Nephron (organoid): ENCODE measurements around the gene LGMN.

Source experiments
- H3K27ac Mint-ChIP-seq, 3 experiments: 2 replicates each; pipeline ENCODE4 v1.8.0; 2020; ENCODE audit warnings: mixed read lengths in 3 of 3, mild to moderate bottlenecking in 2 of 3, moderate library complexity in 1 of 3
- H3K27me3 Mint-ChIP-seq: 2 replicates; pipeline ENCODE4 v1.8.0; 2021; ENCODE audit warnings: low read depth, mild to moderate bottlenecking, moderate library complexity, mixed read lengths
- H3K36me3 Mint-ChIP-seq: 2 replicates; pipeline ENCODE4 v1.8.0; 2020; ENCODE audit warnings: low read depth, mixed read lengths
- H3K4me1 Mint-ChIP-seq: 2 replicates; pipeline ENCODE4 v1.8.0; 2020; ENCODE audit warnings: mixed read lengths
- H3K4me3 Mint-ChIP-seq, 3 experiments: 2 replicates each; pipeline ENCODE4 v1.8.0; 2020; ENCODE audit warnings: mild to moderate bottlenecking in 3 of 3, mixed read lengths in 3 of 3, moderate library complexity in 2 of 3
- H3K9me3 Mint-ChIP-seq: 2 replicates; pipeline ENCODE4 v1.8.0; 2020; ENCODE audit warnings: mixed read lengths
- CTCF ChIP-seq, 3 experiments: fragments of 200-600 bp; sonication (generic); IDR thresholded peaks; one replicate each; pipeline ENCODE4 v1.5.0; 2021; ENCODE audit warnings: antibody characterized with exemption in 3 of 3; ENCODE audit not compliant: unreplicated experiment in 3 of 3

LGMN gene

GRCh38 chr14:92740440-92740839 is 8.0 kb downstream of the LGMN start:
- no peaks in the 10 kb centered on the region for H3K27me3 Mint-ChIP-seq
- no peak overlapping the region for H3K27ac Mint-ChIP-seq
- H3K36me3 Mint-ChIP-seq: peaks cover 12% of the 10 kb centered on the region
- no peaks in the 10 kb centered on the region for H3K4me1 Mint-ChIP-seq
- no peaks in the 10 kb centered on the region for H3K9me3 Mint-ChIP-seq
- no peak for TF ChIP-seq CTCF (IDR thresholded peaks at IDR 0.05; ENCODE audit: unreplicated experiment in 3 of 3)
- H3K4me3 Mint-ChIP-seq: no peak overlapping the region

- H3K36me3 Mint-ChIP-seq: peaks cover 16% of the 10 kb centered on the region
- no peaks in the 10 kb centered on the region for H3K4me1 Mint-ChIP-seq
- no peaks in the 10 kb centered on the region for H3K27me3 Mint-ChIP-seq
- H3K27ac Mint-ChIP-seq: peak overlapping the region in 2 of 3 experiments; percentile 38 to 53
- H3K9me3 Mint-ChIP-seq: no peaks in the 10 kb centered on the region
- no peak for TF ChIP-seq CTCF (IDR thresholded peaks at IDR 0.05; ENCODE audit: unreplicated experiment in 3 of 3)
- H3K4me3 Mint-ChIP-seq: no peak overlapping the region
Observed at GRCh38 chr14:92737619-92738188, 10.7 kb downstream of the LGMN start.

DNA sequence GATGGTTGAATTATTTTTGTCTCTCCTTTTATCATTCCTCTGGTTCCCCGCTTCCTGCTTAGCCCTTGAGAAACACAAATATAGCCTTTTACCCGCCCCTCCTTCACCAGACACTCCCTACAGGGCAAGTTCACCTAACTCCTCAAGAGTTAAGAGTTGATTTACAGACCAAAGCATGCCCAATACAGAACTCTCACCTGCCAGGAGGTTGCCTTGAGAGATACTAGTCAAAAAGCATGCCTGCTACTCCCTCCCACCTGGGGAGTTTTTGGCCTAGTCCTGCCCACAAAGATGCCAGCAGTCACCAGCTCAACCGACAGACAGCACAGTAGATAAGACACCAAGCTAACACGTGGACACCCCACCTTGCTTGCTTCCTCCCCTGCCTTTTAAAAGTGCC is 11.2 kb downstream of the LGMN start:
- no peaks in the 10 kb centered on the region for H3K9me3 Mint-ChIP-seq

GRCh38 chr14:92735344-92735743 is 13.1 kb downstream of the LGMN start:
- no peak overlapping the region for H3K27ac Mint-ChIP-seq
- H3K4me1 Mint-ChIP-seq: no peaks in the 10 kb centered on the region
- peaks cover 36% of the 10 kb centered on the region for H3K36me3 Mint-ChIP-seq
- no peaks in the 10 kb centered on the region for H3K27me3 Mint-ChIP-seq
- H3K4me3 Mint-ChIP-seq: no peak overlapping the region
- H3K9me3 Mint-ChIP-seq: peaks cover 8% of the 10 kb centered on the region
- TF ChIP-seq CTCF (IDR thresholded peaks at IDR 0.05; ENCODE audit: unreplicated experiment in 3 of 3): no peak

More for the DNA sequence above, 11.2 kb downstream of the LGMN start:
- H3K36me3 Mint-ChIP-seq: peaks cover 21% of the 10 kb centered on the region
- H3K4me1 Mint-ChIP-seq: no peaks in the 10 kb centered on the region
- H3K4me3 Mint-ChIP-seq: no peak overlapping the region
- peak overlapping the region in 2 of 3 experiments; percentile 38 to 53 for H3K27ac Mint-ChIP-seq
- no peaks in the 10 kb centered on the region for H3K27me3 Mint-ChIP-seq
- no peak for TF ChIP-seq CTCF (IDR thresholded peaks at IDR 0.05; ENCODE audit: unreplicated experiment in 3 of 3)

- Mint-ChIP-seq H3K9me3 (peaks cover 8% of the 10 kb centered on the region), H3K4me1 (peaks cover 6% of the 10 kb centered on the region), H3K27ac (no peak overlapping the region), H3K27me3 (no peaks in the 10 kb centered on the region), H3K36me3 (peaks cover 38% of the 10 kb centered on the region), H3K4me3 (no peak overlapping the region)
- TF ChIP-seq CTCF (IDR thresholded peaks at IDR 0.05; ENCODE audit: unreplicated experiment in 3 of 3): no peak
Observed at GRCh38 chr14:92734618-92735017, 13.8 kb downstream of the LGMN start.

GRCh38 chr14:92733007-92733406 is 15.4 kb downstream of the LGMN start:
- Mint-ChIP-seq H3K9me3 (peaks cover 8% of the 10 kb centered on the region), H3K4me1 (peaks cover 8% of the 10 kb centered on the region), H3K27ac (no peak overlapping the region), H3K4me3 (no peak overlapping the region), H3K27me3 (no peaks in the 10 kb centered on the region), H3K36me3 (peaks cover 36% of the 10 kb centered on the region)
- TF ChIP-seq CTCF (IDR thresholded peaks at IDR 0.05; ENCODE audit: unreplicated experiment in 3 of 3): no peak
